IMR-90 (cell line): ENCODE data around the gene LSMEM2. TPM values are rescaled to one million over a fixed set of nuclear protein-coding genes. Genes with fewer than 3 reads are reported as not detected.

Source experiments
- ATAC-seq: fragments of 200-7000 bp; cut with Tn5 transposase; 2 replicates; pipeline ENCODE4 v1.9.1; 2020; ENCODE audit warnings: low read depth, mild to moderate bottlenecking, moderate library complexity
- BruUV-seq: library from RNA; stranded (reverse); fragments of 400-500 nt; replicated peaks from 2 replicates; lab custom pipeline; 2021; lab: Mats Ljungman, UMichigan
- CTCF ChIA-PET: fragments of 300-600 bp; formaldehyde crosslinking; extraction: SDS; loops from one replicate; lab custom pipeline; 2021; ENCODE audit warnings: antibody characterized with exemption; lab: Yijun Ruan, JAX
- POLR2A ChIA-PET: fragments of 300-600 bp; sonication (Branson Sonifier 250); formaldehyde crosslinking; loops from one replicate; lab custom pipeline; 2022; ENCODE audit warnings: antibody characterized with exemption; ENCODE audit not compliant: unreplicated experiment; lab: Charles Lee
- DNase-seq: peaks from one replicate; pipeline ENCODE4 v3.0.0; 2013
- H2AFZ ChIP-seq: replicated peaks from 2 replicates; pipeline ENCODE3; 2013; ENCODE audit warnings: low read length, mild to moderate bottlenecking; ENCODE audit not compliant: poor library complexity
- H2AK5ac ChIP-seq: 2 replicates; pipeline ENCODE4 v1.6.1; 2013; ENCODE audit warnings: low read depth, low read length, inconsistent platforms
- H2AK9ac ChIP-seq: replicated peaks from 2 replicates; pipeline ENCODE3; 2013; ENCODE audit warnings: mild to moderate bottlenecking, low read depth, low read length, moderate library complexity; ENCODE audit not compliant: poor library complexity
- H2BK120ac ChIP-seq: 2 replicates; pipeline ENCODE4 v1.6.1; 2013; ENCODE audit warnings: low read depth, low read length, inconsistent platforms
- H2BK15ac ChIP-seq: 3 replicates; pipeline ENCODE4 v1.6.1; 2013; ENCODE audit warnings: low read depth, low read length, inconsistent platforms
- H2BK20ac ChIP-seq: 2 replicates; pipeline ENCODE4 v1.6.1; 2013; ENCODE audit warnings: low read depth, mild to moderate bottlenecking, inconsistent platforms, low read length, moderate library complexity
- H2BK5ac ChIP-seq: 2 replicates; pipeline ENCODE4 v1.6.1; 2013; ENCODE audit warnings: mild to moderate bottlenecking, low read depth, low read length, inconsistent platforms; ENCODE audit not compliant: poor library complexity, severe bottlenecking
- H3K14ac ChIP-seq: replicated peaks from 2 replicates; pipeline ENCODE4 v1.6.1; 2013; ENCODE audit warnings: low read depth, low read length, inconsistent platforms
- H3K18ac ChIP-seq: 2 replicates; pipeline ENCODE4 v1.6.1; 2013; ENCODE audit warnings: low read depth, low read length, control low read depth
- H3K23ac ChIP-seq: 2 replicates; pipeline ENCODE4 v1.6.1; 2013; ENCODE audit warnings: low read depth, low read length, inconsistent platforms
- H3K27ac ChIP-seq: 2 replicates; pipeline ENCODE4 v1.5.1; 2013; ENCODE audit warnings: mild to moderate bottlenecking, control low read depth, low read length; ENCODE audit not compliant: insufficient read depth
- H3K27me3 ChIP-seq: 2 replicates; pipeline ENCODE4 v1.6.1; 2013; ENCODE audit warnings: low read length; ENCODE audit not compliant: control insufficient read depth, insufficient read depth
- H3K36me3 ChIP-seq: 2 replicates; pipeline ENCODE4 v1.6.1; 2013; ENCODE audit warnings: low read length, mixed read lengths; ENCODE audit not compliant: control insufficient read depth, insufficient read depth
- H3K4ac ChIP-seq: 2 replicates; pipeline ENCODE4 v1.6.1; 2013; ENCODE audit warnings: low read depth, low read length, inconsistent platforms
- H3K4me1 ChIP-seq: 2 replicates; pipeline ENCODE4 v1.6.1; 2013; ENCODE audit warnings: low read length, mixed read lengths; ENCODE audit not compliant: control insufficient read depth, insufficient read depth
- H3K4me2 ChIP-seq: 2 replicates; pipeline ENCODE4 v1.6.1; 2013; ENCODE audit warnings: low read depth, mild to moderate bottlenecking, control low read depth, low read length, moderate library complexity
- H3K4me3 ChIP-seq: 2 replicates; pipeline ENCODE4 v1.5.1; 2013; ENCODE audit warnings: low read depth, mild to moderate bottlenecking, control low read depth, low read length, moderate library complexity; ENCODE audit not compliant: insufficient read depth
- H3K56ac ChIP-seq: 2 replicates; pipeline ENCODE4 v1.6.1; 2013; ENCODE audit warnings: low read length, inconsistent platforms; ENCODE audit not compliant: insufficient read depth; ENCODE audit errors: extremely low read depth
- H3K79me1 ChIP-seq, 2 experiments: 2 replicates each; pipeline ENCODE4 v1.6.1; 2013; ENCODE audit warnings: low read length in 2 of 2, inconsistent platforms in 1 of 2, low read depth in 1 of 2
- H3K9ac ChIP-seq: 2 replicates; pipeline ENCODE4 v1.6.1; 2013; ENCODE audit warnings: low read depth, low read length, control low read depth
- H3K9me1 ChIP-seq: 2 replicates; pipeline ENCODE4 v1.6.1; 2013; ENCODE audit warnings: low read length, inconsistent platforms; ENCODE audit not compliant: insufficient read depth
- H3K9me3 ChIP-seq: 2 replicates; pipeline ENCODE4 v1.6.1; 2013; ENCODE audit warnings: low read length; ENCODE audit not compliant: control insufficient read depth, insufficient read depth
- H4K20me1 ChIP-seq: 2 replicates; pipeline ENCODE4 v1.6.1; 2013; ENCODE audit warnings: low read length, inconsistent platforms; ENCODE audit not compliant: insufficient read depth
- H4K5ac ChIP-seq: 2 replicates; pipeline ENCODE4 v1.6.1; 2013; ENCODE audit warnings: mild to moderate bottlenecking, low read depth, low read length, control low read depth
- H4K8ac ChIP-seq, 2 experiments: 2 replicates each; pipeline ENCODE4 v1.6.1; 2013; ENCODE audit warnings: low read depth in 2 of 2, low read length in 2 of 2, control low read depth in 1 of 2, inconsistent platforms in 1 of 2
- H4K91ac ChIP-seq: 2 replicates; pipeline ENCODE4 v1.6.1; 2013; ENCODE audit warnings: low read depth, low read length, inconsistent platforms; ENCODE audit not compliant: insufficient read depth
- BHLHE40 ChIP-seq: fragments of 150-350 bp; IDR thresholded peaks from 2 replicates; pipeline ENCODE4 v1.6.1; 2016; ENCODE audit warnings: mild to moderate bottlenecking, low read depth, low read length
- CEBPB ChIP-seq: IDR thresholded peaks from 2 replicates; pipeline ENCODE4 v1.6.1; 2012; ENCODE audit warnings: low read depth, low read length, improper control_type of control experiment
- CHD1 ChIP-seq: IDR thresholded peaks from 2 replicates; pipeline ENCODE4 v1.6.1; 2012; ENCODE audit warnings: low read depth, low read length, improper control_type of control experiment
- CTCF ChIP-seq: conservative IDR thresholded peaks from 2 replicates; pipeline ENCODE4 v1.5.1; 2012; ENCODE audit warnings: mild to moderate bottlenecking, low read depth, low read length, improper control_type of control experiment
- FOS ChIP-seq: fragments of 150-350 bp; IDR thresholded peaks from 2 replicates; pipeline ENCODE4 v1.6.1; 2016; ENCODE audit warnings: low read depth, low read length
- MAFK ChIP-seq: IDR thresholded peaks from 2 replicates; pipeline ENCODE4 v1.6.1; 2012; ENCODE audit warnings: low read depth, low read length, improper control_type of control experiment
- MAZ ChIP-seq: IDR thresholded peaks from 2 replicates; pipeline ENCODE4 v1.6.1; 2012; ENCODE audit warnings: low read depth, mild to moderate bottlenecking, low read length, improper control_type of control experiment, moderate library complexity, borderline replicate concordance
- POLR2A ChIP-seq: IDR thresholded peaks from 2 replicates; pipeline ENCODE4 v1.6.1; 2012; ENCODE audit warnings: mild to moderate bottlenecking, low read depth, low read length
- RAD21 ChIP-seq: IDR thresholded peaks from 2 replicates; pipeline ENCODE4 v1.6.1; 2012; ENCODE audit warnings: low read length, improper control_type of control experiment
- RCOR1 ChIP-seq: IDR thresholded peaks from 2 replicates; pipeline ENCODE4 v1.6.1; 2012; ENCODE audit warnings: mild to moderate bottlenecking, low read length, improper control_type of control experiment; ENCODE audit not compliant: insufficient replicate concordance
- RFX5 ChIP-seq: IDR thresholded peaks from 2 replicates; pipeline ENCODE4 v1.8.0; 2012; ENCODE audit warnings: low read depth, mild to moderate bottlenecking, low read length, moderate library complexity
- USF2 ChIP-seq: fragments of 150-350 bp; IDR thresholded peaks from 2 replicates; pipeline ENCODE4 v1.6.1; 2017; ENCODE audit warnings: mild to moderate bottlenecking, antibody characterized with exemption, low read length, low read depth
- WGBS, 2 experiments: methylation state at CpG; one replicate each; pipeline versions ENCODE4 v1.1.5 to v1.1.7; 2013; ENCODE audit warnings: missing lambda C conversion rate in 2 of 2; ENCODE audit not compliant: insufficient read length in 1 of 2; ENCODE audit errors: extremely low coverage in 2 of 2; 5-methylcytosine and 5-hydroxymethylcytosine counted together
- dilution Hi-C: fragments of 300-500 bp; cut with HindIII; formaldehyde crosslinking; loops from one replicate; pipeline ENCODE4 v1.14.3; 2018; ENCODE audit warnings: low sequenced_read_pairs; ENCODE audit not compliant: unreplicated experiment
- in situ Hi-C: fragments of 300-500 bp; cut with MboI; formaldehyde crosslinking; loops from 3 replicates; pipeline ENCODE4 v1.14.3; 2019; ENCODE audit warnings: low sequenced_read_pairs, inconsistent platforms, mixed read lengths
- intact Hi-C: fragments of 100-400 bp; cut with micrococcal nuclease; formaldehyde crosslinking; loops from 2 replicates; pipeline ENCODE4 v1.10.0; 2022
- polyA plus RNA-seq, 3 experiments: library from polyadenylated mRNA; depleted of rRNA; stranded (reverse); fragments of >200 nt; gene quantifications; 2 replicates each; pipeline ENCODE4 v1.2.3, GENCODE V29; 2012; ENCODE audit warnings: low replicate concordance in 1 of 3
- total RNA-seq: library from RNA; depleted of rRNA; stranded (reverse); fragments of >200 nt; gene quantifications from 2 replicates; pipeline ENCODE4 v1.2.3, GENCODE V29; 2012

LSMEM2 gene
- total and polyA plus RNA-seq, 2 of the 4 experiments (the other 2 are of a cell fraction): under 0.01 TPM; not detected in 1

DNA sequence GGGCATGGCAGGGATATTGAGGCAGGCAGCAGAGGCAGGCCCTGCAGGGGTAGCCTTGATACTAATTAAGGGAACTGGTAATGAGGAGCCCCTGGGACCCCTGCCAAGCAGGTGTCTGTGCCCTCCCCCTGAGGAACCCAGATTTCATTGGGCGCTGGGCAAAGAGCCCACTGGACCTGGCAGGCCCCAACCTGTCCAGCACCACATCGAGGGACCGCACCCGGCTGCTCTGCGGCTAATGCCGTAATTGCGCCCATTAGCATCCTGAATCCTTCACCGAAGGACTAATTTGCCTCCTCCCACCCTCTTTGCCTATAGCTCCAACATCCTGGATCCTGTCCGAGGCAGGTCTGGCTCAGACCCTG, 23.7 kb upstream of the LSMEM2 start:
- Histone ChIP-seq H2AK9ac (no peak overlapping the region), H3K4me3 (no peak overlapping the region), H4K5ac (no peak overlapping the region), H3K9ac (no peak overlapping the region), H2BK5ac (peak overlapping the region; percentile 21), H3K4me1 (peaks cover 17% of the 10 kb centered on the region), H3K23ac (no peak overlapping the region), H3K36me3 (peaks cover 58% of the 10 kb centered on the region), H3K14ac (no peak overlapping the region), H4K91ac (no peak overlapping the region), H2BK15ac (no peak overlapping the region), H4K8ac (no peak overlapping the region), H3K27ac (no peak overlapping the region), H3K79me1 (peaks cover 18 to 77% of the 10 kb centered on the region in 2 experiments), H2AFZ (no peak overlapping the region), H2BK120ac (no peak overlapping the region), H2AK5ac (no peak overlapping the region), H3K27me3 (no peaks in the 10 kb centered on the region), H3K4ac (0 out of 2 replicates have a peak overlapping the region, but pooled peaks have one; percentile 42), H3K18ac (no peak overlapping the region), H2BK20ac (no peak overlapping the region), H4K20me1 (peaks cover 58% of the 10 kb centered on the region), H3K4me2 (no peak overlapping the region), H3K9me3 (no peaks in the 10 kb centered on the region), H3K9me1 (peaks cover 14% of the 10 kb centered on the region), H3K56ac (no peak overlapping the region)
- dilution Hi-C loops (no loop called here), in situ Hi-C loops (no loop called here), intact Hi-C loops (no loop called here)
- DNase-seq (no peak), ATAC-seq (no peak)
- no TSS peak for BruUV-seq
- 89% methylated on average over 3 of the region's 9 CpGs; no CpG with 5 or more reads in 1 of the 2 experiments for WGBS, 2 experiments
- TF ChIP-seq RAD21: no peak
- TF ChIP-seq MAFK: no peak
- TF ChIP-seq CEBPB: no peak
- TF ChIP-seq BHLHE40: no peak
- no peak for TF ChIP-seq RCOR1
- no peak for TF ChIP-seq CHD1
- TF ChIP-seq FOS: no peak
- TF ChIP-seq RFX5: no peak
- TF ChIP-seq USF2: no peak
- no peak for TF ChIP-seq POLR2A
- TF ChIP-seq CTCF: no peak
- TF ChIP-seq MAZ: no peak
- CTCF ChIA-PET: no interaction called here
- POLR2A ChIA-PET: no interaction called here
